Measurements from ENCODE around the gene DDX52.
"Not testable (repeated sequence)": the region's sequence is repeated elsewhere in the genome, so short reads cannot be mapped to it uniquely, and the experiment has no call there.

GRCh38 chr17:37610041-37610420 lies 33.2 kb downstream of the DDX52 start:
- TF ChIP-seq CTCF, POLR2A (IDR thresholded peaks at IDR 0.05): not testable (repeated sequence)

Measured in Peyer's patch (tissue), 4 donors.